ENCODE measurements around the gene CEACAM5.

Gene CEACAM5

GRCh38 chr19:41708481-41708880, at the start of gene CEACAM5:
Gene CEACAM5, plus strand, starts transcription at chr19:41708626. Its CDS starts 106 bp downstream, at chr19:41708732.
- no peak for DNase-seq

- DNase-seq, result no peak
These were observed 42.4 kb upstream of the CEACAM5 start for GRCh38 chr19:41666075-41666474.

- DNase-seq, result no peak
These were observed 40.1 kb upstream of the CEACAM5 start for GRCh38 chr19:41668315-41668714.

- no peak for DNase-seq
These were observed 37.7 kb upstream of the CEACAM5 start for GRCh38 chr19:41670755-41671154.

GRCh38 chr19:41671486-41671885, 36.9 kb upstream of the CEACAM5 start:
- DNase-seq, result no peak

- DNase-seq, result no peak
These were observed 26.0 kb upstream of the CEACAM5 start for GRCh38 chr19:41682437-41682836.

GRCh38 chr19:41687419-41687818, 21.0 kb upstream of the CEACAM5 start:
- DNase-seq, result no peak

- DNase-seq, result no peak
These were observed 20.3 kb upstream of the CEACAM5 start, which contains the start of gene CEACAM7 for GRCh38 chr19:41688098-41688497. Gene CEACAM7, minus strand, starts transcription at chr19:41688270. Its CDS starts 105 bp downstream, at chr19:41688165.

GRCh38 chr19:41688687-41689086, 19.7 kb upstream of the CEACAM5 start:
- DNase-seq, result no peak

GRCh38 chr19:41689993-41690800, 18.2 kb upstream of the CEACAM5 start:
- DNase-seq, result no peak

- DNase-seq, result no peak
These were observed 17.7 kb upstream of the CEACAM5 start for GRCh38 chr19:41690801-41691065.

GRCh38 chr19:41691268-41691970, 17.0 kb upstream of the CEACAM5 start:
- DNase-seq, result no peak

- no peak for DNase-seq
These were observed 14.2 kb upstream of the CEACAM5 start for GRCh38 chr19:41694196-41694595.

GRCh38 chr19:41694831-41695635, 13.4 kb upstream of the CEACAM5 start:
- DNase-seq, result no peak

- no peak for DNase-seq
These were observed 12.7 kb upstream of the CEACAM5 start for GRCh38 chr19:41695745-41696144.

- no peak for DNase-seq
These were observed 11.8 kb upstream of the CEACAM5 start for GRCh38 chr19:41696402-41697197.

- no peak for DNase-seq
These were observed 11.1 kb upstream of the CEACAM5 start for GRCh38 chr19:41697198-41697855.

GRCh38 chr19:41698746-41699230, 9.6 kb upstream of the CEACAM5 start:
- no peak for DNase-seq

GRCh38 chr19:41699231-41699967, 9.0 kb upstream of the CEACAM5 start:
- no peak for DNase-seq

- no peak for DNase-seq
These were observed 8.5 kb upstream of the CEACAM5 start for GRCh38 chr19:41699968-41700323.

All from DMS 273 treated with DMSO at 0.1 percent for 48 hours (cell line).